IPS-18a (cell line): ENCODE data around the gene C4B.
"Not testable (repeated sequence)": the region's sequence is repeated elsewhere in the genome, so short reads cannot be mapped to it uniquely, and the experiment has no call there.

ENCODE experiments used
- H3K27ac ChIP-seq: one replicate; pipeline ENCODE4 v1.5.1; 2013; ENCODE audit warnings: low read length
- H3K27me3 ChIP-seq: one replicate; pipeline ENCODE4 v1.6.1; 2013; ENCODE audit warnings: mild to moderate bottlenecking, low read length; ENCODE audit not compliant: control insufficient read depth, insufficient read depth
- H3K36me3 ChIP-seq: one replicate; pipeline ENCODE4 v1.6.1; 2013; ENCODE audit warnings: low read depth, low read length; ENCODE audit not compliant: control insufficient read depth
- H3K4me1 ChIP-seq: one replicate; pipeline ENCODE4 v1.6.1; 2013; ENCODE audit warnings: low read depth, low read length; ENCODE audit not compliant: control insufficient read depth
- H3K4me3 ChIP-seq: one replicate; pipeline ENCODE4 v1.5.1; 2013; ENCODE audit warnings: low read length
- H3K9ac ChIP-seq: one replicate; pipeline ENCODE4 v1.6.1; 2013; ENCODE audit warnings: mild to moderate bottlenecking, low read length, moderate library complexity
- H3K9me3 ChIP-seq: one replicate; pipeline ENCODE4 v1.6.1; 2013; ENCODE audit warnings: low read depth, low read length; ENCODE audit not compliant: control insufficient read depth

C4B gene

DNA sequence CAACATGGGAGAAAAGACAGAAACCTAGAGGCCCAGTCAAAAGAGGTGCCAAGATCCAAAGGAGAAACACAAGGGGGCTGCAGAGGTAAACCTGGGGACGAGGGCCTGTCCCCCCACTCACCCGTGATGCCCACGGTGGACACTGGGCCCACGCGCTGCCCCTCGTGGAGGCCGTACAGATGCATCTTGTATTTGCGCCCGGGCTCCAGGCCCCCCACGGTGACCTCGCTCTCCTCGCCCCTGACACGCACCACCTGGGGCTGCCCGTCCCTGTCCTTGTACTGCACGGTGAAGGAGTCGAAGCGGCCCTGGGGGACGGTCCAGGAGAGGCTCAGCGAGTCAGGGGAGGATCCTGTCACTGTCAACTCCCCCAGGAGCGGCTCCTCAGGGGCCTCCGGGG lies 34.6 kb downstream of the C4B start:
- H3K4me3 ChIP-seq, H3K36me3 ChIP-seq, H3K4me1 ChIP-seq, H3K9ac ChIP-seq, H3K27me3 ChIP-seq, H3K27ac ChIP-seq, H3K9me3 ChIP-seq: not testable (repeated sequence)

DNA sequence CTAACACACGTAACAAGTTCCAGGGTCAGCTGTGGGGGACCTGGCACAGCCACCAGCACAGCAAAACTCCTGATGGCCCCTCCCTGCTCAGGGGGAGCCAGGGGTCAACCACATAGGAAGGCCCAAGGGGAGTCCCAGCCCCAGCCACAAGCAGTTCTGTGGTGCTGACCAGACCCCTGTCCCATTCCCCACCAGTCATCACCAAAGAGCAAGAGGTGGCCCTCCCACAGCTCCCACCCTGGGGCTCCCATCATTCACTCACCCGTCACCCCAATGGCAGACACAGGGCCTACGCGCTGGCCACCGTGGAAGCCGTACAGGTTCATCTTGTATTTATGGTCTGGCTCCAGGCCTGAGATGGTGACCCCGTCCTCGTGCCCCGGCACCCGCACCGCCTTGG lies 35.1 kb downstream of the C4B start:
- H3K9ac ChIP-seq, H3K27ac ChIP-seq, H3K27me3 ChIP-seq, H3K9me3 ChIP-seq, H3K36me3 ChIP-seq, H3K4me3 ChIP-seq, H3K4me1 ChIP-seq: not testable (repeated sequence)

DNA sequence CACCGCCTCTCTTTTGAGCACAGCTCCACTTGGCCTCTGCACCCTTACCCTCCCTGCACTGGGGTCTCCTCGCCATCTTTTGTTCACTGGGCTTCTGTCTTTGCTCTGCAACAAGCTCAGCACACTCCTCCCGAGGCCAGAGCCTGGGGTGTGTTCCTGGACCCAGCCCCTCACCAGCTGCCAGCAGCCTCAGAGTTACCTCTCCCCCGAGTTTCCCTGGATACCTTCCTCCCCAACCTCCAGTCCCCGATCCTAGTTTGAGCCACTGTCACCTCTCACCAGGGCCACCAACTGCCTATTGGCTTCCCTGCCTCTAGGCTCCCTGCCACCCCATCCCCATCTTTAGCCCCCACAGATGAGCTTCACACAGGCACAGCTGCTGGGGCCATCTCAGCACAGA lies 36.0 kb downstream of the C4B start:
- Histone ChIP-seq H3K9ac (no peak overlapping the region), H3K4me3 (no peak overlapping the region), H3K4me1 (peaks cover 4% of the 10 kb centered on the region), H3K27ac (no peak overlapping the region), H3K27me3 (no peaks in the 10 kb centered on the region), H3K36me3 (no peaks in the 10 kb centered on the region), H3K9me3 (no peaks in the 10 kb centered on the region)

DNA sequence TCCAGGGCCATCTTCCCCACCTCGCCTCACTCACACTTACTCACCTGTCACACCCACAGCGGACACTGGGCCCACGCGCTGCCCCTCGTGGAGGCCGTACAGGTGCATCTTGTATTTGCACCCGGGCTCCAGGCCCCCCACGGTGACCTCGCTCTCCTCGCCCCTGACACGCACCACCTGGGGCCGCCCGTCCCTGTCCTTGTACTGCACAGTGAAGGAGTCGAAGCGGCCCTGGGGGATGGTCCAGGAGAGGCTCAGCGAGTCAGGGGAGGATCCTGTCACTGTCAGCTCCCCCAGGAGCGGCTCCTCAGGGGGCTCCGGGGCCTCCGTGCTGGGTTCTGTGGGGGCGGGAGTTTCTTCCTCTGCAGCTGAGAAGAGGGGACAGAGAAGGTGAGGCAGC lies 38.0 kb downstream of the C4B start:
- not testable (repeated sequence) for H3K27me3 ChIP-seq, H3K27ac ChIP-seq, H3K9ac ChIP-seq

DNA sequence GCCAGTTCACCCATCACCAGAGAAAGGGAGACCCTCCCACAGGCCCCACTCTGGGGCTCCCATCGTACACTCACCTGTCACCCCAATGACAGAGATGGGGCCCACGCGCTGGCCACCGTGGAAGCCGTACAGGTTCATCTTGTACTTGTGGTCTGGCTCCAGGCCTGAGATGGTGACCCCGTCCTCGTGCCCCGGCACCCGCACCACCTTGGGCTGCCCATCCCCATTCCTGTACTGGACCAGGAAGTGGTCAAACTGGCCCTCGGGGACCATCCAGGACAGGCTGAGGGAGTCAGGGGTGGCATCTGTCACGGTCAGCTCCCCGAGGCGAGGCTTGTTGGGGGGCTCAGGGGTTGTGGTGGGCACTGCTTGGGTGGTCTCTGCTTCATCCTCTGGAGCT lies 38.7 kb downstream of the C4B start:
- H3K9ac ChIP-seq, H3K27me3 ChIP-seq: not testable (repeated sequence)

More for the DNA sequence above, 38.0 kb downstream of the C4B start:
- H3K9me3 ChIP-seq, H3K36me3 ChIP-seq, H3K4me1 ChIP-seq, H3K4me3 ChIP-seq: not testable (repeated sequence)

DNA sequence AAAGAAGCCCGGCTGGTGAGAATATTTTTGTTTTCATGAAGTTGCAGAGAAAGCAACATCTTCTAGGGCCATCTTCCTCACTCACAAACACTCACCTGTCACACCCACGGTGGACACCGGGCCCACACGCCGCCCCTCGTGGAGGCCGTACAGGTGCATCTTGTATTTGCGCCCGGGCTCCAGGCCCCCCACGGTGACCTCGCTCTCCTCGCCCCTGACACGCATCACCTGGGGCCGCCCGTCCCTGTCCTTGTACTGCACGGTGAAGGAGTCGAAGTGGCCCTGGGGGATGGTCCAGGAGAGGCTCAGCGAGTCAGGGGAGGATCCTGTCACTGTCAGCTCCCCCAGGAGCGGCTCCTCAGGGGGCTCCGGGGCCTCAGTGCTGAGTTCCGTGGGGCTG lies 41.2 kb downstream of the C4B start:
- H3K4me3 ChIP-seq, H3K36me3 ChIP-seq, H3K9me3 ChIP-seq, H3K4me1 ChIP-seq, H3K27me3 ChIP-seq, H3K27ac ChIP-seq, H3K9ac ChIP-seq: not testable (repeated sequence)

More for the DNA sequence above, 38.7 kb downstream of the C4B start:
- not testable (repeated sequence) for H3K36me3 ChIP-seq, H3K4me3 ChIP-seq, H3K27ac ChIP-seq, H3K4me1 ChIP-seq, H3K9me3 ChIP-seq

DNA sequence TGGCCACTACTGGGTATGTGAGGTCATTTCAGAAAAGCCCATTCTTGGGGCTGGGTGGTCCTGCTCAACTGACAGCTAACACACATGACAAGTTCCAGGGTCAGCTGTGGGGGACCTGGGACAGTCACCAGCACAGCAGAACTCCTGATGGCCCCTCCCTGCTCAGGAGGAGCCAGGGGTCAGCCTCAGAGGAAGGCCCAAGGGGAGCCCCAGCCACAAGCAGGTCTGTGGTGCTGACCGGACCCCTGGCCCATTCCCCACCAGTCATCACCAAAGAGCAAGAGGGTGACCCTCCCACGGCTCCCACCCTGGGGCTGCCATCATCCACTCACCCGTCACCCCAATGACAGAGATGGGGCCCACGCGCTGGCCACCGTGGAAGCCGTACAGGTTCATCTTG lies 41.7 kb downstream of the C4B start:
- Histone ChIP-seq H3K27ac (no peak overlapping the region), H3K9me3 (no peaks in the 10 kb centered on the region), H3K4me1 (no peaks in the 10 kb centered on the region), H3K36me3 (no peaks in the 10 kb centered on the region), H3K4me3 (no peak overlapping the region), H3K27me3 (no peaks in the 10 kb centered on the region), H3K9ac (no peak overlapping the region)

DNA sequence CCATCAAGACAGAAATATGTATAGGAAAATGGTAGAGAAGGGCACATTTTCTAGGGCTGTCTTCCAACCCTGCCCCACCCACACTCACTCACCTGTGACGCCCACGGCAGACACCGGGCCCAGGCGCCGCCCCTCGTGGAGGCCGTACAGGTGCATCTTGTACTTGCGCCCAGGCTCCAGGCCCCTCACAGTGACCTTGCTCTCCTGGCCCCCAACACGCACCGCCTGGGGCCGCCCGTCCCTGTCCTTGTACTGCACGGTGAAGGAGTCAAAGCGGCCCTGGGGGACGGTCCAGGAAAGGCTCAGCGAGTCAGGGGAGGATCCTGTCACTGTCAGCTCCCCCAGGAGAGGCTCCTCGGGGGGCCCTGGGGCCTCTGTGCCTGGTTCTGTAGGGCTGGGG lies 43.4 kb downstream of the C4B start:
- Histone ChIP-seq H3K36me3 (no peaks in the 10 kb centered on the region), H3K9me3 (no peaks in the 10 kb centered on the region), H3K27ac (no peak overlapping the region), H3K27me3 (no peaks in the 10 kb centered on the region), H3K4me3 (no peak overlapping the region), H3K4me1 (no peaks in the 10 kb centered on the region), H3K9ac (no peak overlapping the region)

DNA sequence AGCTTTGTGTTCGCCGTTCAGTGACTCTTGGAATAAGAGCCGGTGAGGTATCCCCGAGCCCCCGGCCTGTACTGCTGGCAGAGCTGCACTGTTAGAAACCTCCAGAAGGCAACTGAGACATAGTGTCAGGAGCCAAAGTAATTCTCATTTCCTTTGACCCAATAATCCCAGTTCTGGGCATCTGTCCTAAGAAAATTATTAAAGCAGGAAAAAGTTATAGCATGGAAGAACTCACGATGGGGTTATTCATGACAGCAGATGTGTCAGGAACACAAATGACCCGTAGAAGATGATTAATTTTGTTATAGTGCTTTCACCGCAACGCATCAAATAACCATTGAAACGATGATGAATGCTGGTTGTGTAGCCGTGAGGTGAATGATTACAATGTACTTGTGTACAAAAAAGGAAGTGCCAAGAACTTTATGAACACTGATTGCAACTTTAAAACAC lies 43.9 kb downstream of the C4B start:
- H3K4me1 ChIP-seq: no peaks in the 10 kb centered on the region
- H3K9me3 ChIP-seq: no peaks in the 10 kb centered on the region
- H3K4me3 ChIP-seq: no peak overlapping the region
- H3K27me3 ChIP-seq: no peaks in the 10 kb centered on the region
- no peak overlapping the region for H3K9ac ChIP-seq
- H3K36me3 ChIP-seq: no peaks in the 10 kb centered on the region
- no peak overlapping the region for H3K27ac ChIP-seq

DNA sequence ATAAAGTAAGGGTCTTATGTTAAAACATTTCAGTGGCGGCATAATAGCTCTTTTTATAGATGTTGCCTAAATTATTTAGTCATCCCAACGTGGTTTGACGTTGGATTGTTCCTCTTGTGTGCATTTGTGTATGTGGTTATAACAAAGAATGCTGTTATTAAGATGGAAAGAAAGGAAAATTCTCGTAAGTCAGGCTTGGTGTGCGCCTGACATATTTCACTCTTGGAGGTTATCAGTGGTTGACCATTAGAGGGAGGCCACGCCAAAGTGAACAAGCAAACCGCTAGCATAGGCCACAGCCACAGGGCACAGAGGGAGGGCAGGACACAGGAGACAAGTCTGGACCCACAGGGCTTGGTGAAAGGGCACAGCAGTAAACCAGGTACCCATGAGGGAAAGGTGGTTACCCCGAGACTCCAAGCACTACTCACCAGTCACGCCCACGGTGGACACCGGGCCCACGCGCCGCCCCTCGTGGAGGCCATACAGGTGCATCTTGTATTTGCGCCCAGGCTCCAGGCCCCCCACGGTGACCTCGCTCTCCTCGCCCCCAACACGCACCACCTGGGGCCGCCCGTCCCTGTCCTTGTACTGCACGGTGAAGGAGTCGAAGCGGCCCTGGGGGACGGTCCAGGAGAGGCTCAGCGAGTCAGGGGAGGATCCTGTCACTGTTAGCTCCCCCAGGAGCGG lies 46.5 kb downstream of the C4B start:
- Histone ChIP-seq H3K36me3 (no peaks in the 10 kb centered on the region), H3K9ac (no peak overlapping the region), H3K9me3 (no peaks in the 10 kb centered on the region), H3K4me3 (no peak overlapping the region), H3K4me1 (no peaks in the 10 kb centered on the region), H3K27me3 (no peaks in the 10 kb centered on the region), H3K27ac (no peak overlapping the region)

DNA sequence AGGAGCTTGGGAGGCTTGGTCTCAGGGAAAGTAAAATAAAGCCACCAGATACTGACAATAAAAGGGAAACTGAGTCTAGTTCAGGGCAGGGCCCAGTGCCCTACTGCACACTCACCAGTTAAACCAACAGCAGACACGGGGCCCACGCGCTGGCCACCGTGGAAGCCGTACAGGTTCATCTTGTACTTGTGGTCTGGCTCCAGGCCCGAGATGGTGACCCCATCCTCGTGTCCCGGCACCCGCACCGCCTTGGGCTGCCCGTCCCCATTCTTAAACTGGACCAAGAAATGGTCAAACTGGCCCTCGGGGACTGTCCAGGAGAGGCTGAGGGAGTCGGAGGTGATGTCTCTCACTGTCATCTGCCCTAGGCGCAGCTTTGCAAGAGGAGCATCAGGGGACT lies 50.1 kb downstream of the C4B start:
- H3K4me3 ChIP-seq: no peak overlapping the region
- no peaks in the 10 kb centered on the region for H3K27me3 ChIP-seq
- H3K4me1 ChIP-seq: no peaks in the 10 kb centered on the region
- H3K36me3 ChIP-seq: no peaks in the 10 kb centered on the region
- H3K27ac ChIP-seq: no peak overlapping the region
- no peaks in the 10 kb centered on the region for H3K9me3 ChIP-seq
- no peak overlapping the region for H3K9ac ChIP-seq

DNA sequence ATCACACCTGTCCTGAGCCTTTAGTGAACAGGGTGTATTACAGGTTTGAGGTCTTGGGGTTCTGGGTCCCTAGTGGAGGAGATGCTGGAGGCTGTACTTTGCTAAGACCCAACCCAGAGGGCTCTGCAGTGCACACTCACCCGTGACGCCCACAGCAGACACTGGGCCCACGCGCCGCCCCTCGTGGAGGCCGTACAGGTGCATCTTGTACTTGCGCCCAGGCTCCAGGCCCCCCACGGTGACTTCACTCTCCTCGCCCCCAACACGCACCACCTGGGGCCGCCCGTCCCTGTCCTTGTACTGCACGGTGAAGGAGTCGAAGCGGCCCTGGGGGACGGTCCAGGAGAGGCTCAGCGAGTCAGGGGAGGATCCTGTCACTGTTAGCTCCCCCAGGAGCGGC lies 52.9 kb downstream of the C4B start:
- not testable (repeated sequence) for H3K9ac ChIP-seq, H3K9me3 ChIP-seq, H3K4me1 ChIP-seq, H3K4me3 ChIP-seq, H3K36me3 ChIP-seq, H3K27me3 ChIP-seq, H3K27ac ChIP-seq
